NCI-H460 (cell line): ENCODE data around the gene SIGLEC9. TPM values are rescaled to one million over a fixed set of nuclear protein-coding genes. Genes with fewer than 3 reads are reported as not detected.
A peak's percentile ranks its signal among the peaks of the same experiment; 100 is the strongest.
"Not testable (repeated sequence)": the region's sequence is repeated elsewhere in the genome, so short reads cannot be mapped to it uniquely, and the experiment has no call there.

Experiments
- DNase-seq: peaks from one replicate; pipeline ENCODE4 v3.0.0-alpha.2; 2016; ENCODE audit warnings: low read depth; ENCODE audit errors: extremely low read depth
- total RNA-seq: library from RNA; depleted of rRNA; stranded (reverse); fragments of >200 nt; shearing (Covaris generic); gene quantifications from 2 replicates; pipeline ENCODE4 v1.2.3, GENCODE V29; 2014

Gene SIGLEC9
- total RNA-seq, 1 experiment from 2014 or later, result not detected

- DNase-seq, result not testable (repeated sequence)
Observed at GRCh38 chr19:51142809-51143475, 18.2 kb downstream of the SIGLEC9 start.

GRCh38 chr19:51143486-51143885, 18.8 kb downstream of the SIGLEC9 start:
- no peak for DNase-seq

GRCh38 chr19:51144482-51145045, 19.9 kb downstream of the SIGLEC9 start:
- DNase-seq, result no peak

- no peak for DNase-seq
Observed at GRCh38 chr19:51145916-51146493, 21.3 kb downstream of the SIGLEC9 start.

GRCh38 chr19:51146751-51147150, 22.0 kb downstream of the SIGLEC9 start:
- no peak for DNase-seq

GRCh38 chr19:51147663-51148062, 23.0 kb downstream of the SIGLEC9 start:
- no peak for DNase-seq

GRCh38 chr19:51148580-51148979, 23.9 kb downstream of the SIGLEC9 start:
- no peak for DNase-seq

- no peak for DNase-seq
Observed at GRCh38 chr19:51150627-51151026, 25.9 kb downstream of the SIGLEC9 start.

GRCh38 chr19:51156710-51157109, 32.0 kb downstream of the SIGLEC9 start:
- DNase-seq, result no peak

GRCh38 chr19:51157265-51157664, 32.6 kb downstream of the SIGLEC9 start:
- no peak for DNase-seq

- peak; percentile 40 for DNase-seq
Observed at GRCh38 chr19:51158474-51159129, 33.9 kb downstream of the SIGLEC9 start.

GRCh38 chr19:51159656-51160055, 35.0 kb downstream of the SIGLEC9 start:
- DNase-seq, result no peak

- no peak for DNase-seq
Observed at GRCh38 chr19:51161266-51161665, 36.6 kb downstream of the SIGLEC9 start.

- DNase-seq, result no peak
Observed at GRCh38 chr19:51161867-51162496, 37.3 kb downstream of the SIGLEC9 start.

- no peak for DNase-seq
Observed at GRCh38 chr19:51163257-51163656, 38.6 kb downstream of the SIGLEC9 start.

GRCh38 chr19:51164215-51164614, 39.5 kb downstream of the SIGLEC9 start:
- DNase-seq, result no peak

- DNase-seq, result no peak
Observed at GRCh38 chr19:51166846-51167490, 42.3 kb downstream of the SIGLEC9 start.

GRCh38 chr19:51168564-51169282, 44.0 kb downstream of the SIGLEC9 start:
- no peak for DNase-seq

GRCh38 chr19:51169283-51169918, 44.7 kb downstream of the SIGLEC9 start:
- peak; percentile 46 for DNase-seq

- DNase-seq, result no peak
Observed at GRCh38 chr19:51172223-51172622, 47.5 kb downstream of the SIGLEC9 start.
